NCI-H1436 treated with DMSO at 0.1 percent for 48 hours (cell line): ENCODE results near the gene SYT2.

Experiments
- DNase-seq: peaks from one replicate; lab custom pipeline; 2025; lab: John Stamatoyannopoulos, UW

Gene SYT2

DNA sequence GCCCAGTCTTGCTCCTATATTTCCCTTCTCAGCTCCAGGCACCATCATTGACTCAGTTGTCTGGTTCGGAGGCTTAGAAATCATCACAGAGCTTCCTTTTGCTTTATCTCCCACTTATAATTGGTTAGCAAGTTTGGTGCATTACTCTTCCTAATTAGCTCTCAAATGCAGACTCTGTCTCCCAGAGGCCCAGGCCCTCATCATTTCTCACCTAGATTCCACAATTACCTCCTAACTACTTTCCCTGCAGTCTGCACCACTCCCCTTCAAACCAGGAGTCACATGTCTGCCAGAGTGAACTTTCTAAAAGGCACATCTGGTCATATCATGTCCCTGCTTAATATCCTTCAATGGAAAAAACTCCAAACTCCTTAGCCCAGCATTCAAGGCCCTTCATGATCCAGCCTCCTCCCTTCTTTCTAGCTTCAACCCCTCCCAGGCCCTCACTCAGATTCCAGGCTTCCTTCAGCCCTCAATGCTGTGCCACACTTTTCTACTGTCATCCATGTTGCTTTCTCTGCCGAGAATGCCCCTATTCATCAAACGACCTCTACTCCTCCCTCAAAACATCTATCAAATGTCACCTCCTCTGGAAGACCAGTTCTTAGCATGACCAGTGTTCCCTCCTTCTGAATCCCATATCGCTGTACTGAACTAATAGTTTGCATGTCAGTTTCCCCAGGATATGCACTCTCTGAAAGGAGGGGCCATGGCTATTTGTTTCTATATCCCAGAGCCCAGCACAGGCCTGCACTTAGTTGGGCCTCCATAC lies 30.7 kb downstream of the SYT2 start:
- no peak for DNase-seq

DNA sequence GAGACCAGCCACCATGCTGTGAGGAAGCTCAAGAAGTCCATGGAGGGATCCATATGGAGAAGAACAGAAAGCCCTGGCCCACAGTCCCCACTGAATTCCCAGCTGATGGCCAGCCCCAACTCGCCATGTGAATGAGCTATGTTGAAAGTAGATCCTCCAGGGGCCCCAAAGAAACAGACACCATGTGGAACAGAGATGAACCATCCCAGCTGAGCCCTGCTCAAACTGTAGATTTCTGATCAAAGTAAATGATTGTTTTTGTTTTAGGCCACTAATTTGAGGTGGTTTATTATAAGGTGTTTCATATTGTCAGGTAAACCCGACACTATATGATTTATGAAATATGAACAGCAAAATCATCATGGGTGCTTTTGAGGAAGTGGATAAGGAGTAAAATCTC lies 32.8 kb downstream of the SYT2 start:
- DNase-seq: no peak

DNA sequence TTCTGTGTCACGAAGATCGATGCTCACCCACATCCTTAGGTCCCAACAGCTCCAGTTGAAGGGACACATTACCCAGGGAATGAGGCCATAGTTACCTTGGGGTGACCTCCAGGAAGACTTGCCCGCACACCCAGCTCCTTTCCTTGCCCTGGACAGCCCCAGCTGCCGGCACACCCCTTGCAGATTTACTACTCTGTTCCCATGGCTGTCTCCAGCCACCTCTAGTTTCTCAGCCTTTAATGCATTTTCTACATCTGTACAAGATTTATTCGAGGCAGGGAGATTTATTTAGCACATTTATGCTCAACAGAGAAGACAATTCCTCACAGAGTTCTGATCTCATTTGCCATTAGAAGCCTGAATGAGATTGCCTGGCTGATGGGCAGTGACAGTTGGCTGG lies 36.7 kb downstream of the SYT2 start:
- no peak for DNase-seq

DNA sequence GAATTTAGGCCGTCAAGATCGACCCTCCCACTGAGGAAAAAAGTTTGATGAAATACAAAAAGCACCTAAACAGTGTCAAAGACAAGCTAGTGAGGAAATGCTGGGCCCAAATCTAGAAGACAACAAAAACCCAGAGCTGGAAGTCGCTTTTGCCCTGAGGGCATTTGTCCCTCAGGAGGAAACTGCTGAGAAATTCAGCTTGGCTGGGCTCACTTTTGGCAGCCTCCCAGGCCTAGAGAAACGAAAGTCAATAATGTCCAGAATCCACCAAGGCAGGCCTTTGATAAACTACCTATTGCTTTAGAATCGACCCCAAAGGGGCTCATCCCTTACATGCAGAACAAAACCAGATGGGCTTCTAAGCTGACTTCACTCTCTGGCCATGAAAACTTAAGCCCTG lies 38.9 kb downstream of the SYT2 start:
- no peak for DNase-seq

DNA sequence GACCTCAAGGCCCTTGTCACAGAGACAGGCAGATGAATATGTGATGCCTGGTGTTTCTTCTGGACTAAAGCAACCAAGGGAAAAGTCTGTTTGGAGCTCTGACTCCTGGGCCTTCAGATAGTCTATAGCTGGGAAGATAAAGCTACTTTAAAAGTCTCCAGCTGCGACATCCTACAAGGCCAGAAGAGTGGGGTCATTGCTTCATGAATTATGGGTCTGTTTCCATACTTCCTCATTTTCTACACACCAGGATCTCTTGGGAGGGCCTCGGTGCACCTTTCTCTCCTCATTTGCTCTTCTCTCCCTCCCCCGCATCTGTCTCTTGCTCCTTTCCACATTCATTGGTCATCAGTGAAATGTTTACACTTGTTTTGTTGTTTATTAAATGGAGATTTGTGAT lies 44.8 kb downstream of the SYT2 start:
- no peak for DNase-seq

DNA sequence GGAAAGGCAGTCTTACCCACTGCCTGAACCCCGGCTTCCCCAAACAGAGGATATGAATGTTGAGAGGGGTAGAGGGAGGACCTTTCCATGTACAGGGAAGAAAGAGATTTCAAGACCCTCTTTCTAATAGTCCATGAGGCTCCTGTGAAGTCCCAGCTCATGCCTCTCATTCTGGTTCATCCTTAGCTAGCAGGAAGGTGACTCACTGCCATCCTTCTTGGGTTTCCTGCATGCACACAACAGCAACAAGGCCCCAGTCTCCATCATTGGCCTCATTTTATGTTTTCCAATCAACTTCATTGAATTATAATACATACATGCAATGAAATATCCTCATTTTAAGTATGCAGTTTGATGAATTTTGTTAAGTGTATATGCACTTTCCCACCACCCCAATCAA lies 46.2 kb downstream of the SYT2 start:
- DNase-seq: no peak

DNA sequence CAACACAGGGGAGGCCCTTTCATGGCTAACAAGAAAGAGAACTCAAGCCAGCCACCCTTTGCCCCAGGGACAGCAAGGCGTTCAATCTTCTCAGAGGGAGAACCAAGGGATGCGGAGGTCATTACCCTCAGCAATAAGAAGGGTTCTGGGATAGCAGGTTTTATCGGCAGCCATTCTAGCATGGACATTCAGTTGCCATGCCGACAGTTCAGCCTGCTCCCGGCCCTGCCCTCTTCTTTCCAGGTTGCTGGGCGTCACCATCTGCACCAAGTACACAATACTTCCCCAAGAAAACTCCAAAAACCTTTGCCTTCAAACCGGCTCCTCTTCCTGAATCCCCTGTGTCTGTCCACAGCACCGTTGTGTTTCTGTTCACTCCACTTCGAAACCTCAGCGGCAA lies 47.1 kb downstream of the SYT2 start:
- no peak for DNase-seq

DNA sequence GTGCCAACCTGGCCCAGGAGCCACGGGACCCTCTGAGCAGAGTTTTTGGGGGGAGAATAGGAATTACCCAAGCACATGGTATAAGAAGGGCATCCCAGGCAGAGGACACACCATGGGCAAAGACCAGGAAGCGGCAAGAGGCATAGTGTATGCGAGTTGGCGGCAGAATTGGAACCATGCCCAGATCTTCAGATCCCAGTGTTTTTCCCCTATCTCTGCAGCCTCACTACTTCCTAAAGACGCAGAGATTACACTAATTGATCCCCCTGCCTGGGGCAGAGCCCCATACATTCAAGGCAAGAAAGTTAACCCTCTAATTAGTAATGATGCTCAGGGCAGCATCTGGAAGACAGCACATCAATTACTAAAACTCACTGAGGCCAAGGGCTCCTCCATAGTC lies 48.2 kb downstream of the SYT2 start:
- DNase-seq: no peak

DNA sequence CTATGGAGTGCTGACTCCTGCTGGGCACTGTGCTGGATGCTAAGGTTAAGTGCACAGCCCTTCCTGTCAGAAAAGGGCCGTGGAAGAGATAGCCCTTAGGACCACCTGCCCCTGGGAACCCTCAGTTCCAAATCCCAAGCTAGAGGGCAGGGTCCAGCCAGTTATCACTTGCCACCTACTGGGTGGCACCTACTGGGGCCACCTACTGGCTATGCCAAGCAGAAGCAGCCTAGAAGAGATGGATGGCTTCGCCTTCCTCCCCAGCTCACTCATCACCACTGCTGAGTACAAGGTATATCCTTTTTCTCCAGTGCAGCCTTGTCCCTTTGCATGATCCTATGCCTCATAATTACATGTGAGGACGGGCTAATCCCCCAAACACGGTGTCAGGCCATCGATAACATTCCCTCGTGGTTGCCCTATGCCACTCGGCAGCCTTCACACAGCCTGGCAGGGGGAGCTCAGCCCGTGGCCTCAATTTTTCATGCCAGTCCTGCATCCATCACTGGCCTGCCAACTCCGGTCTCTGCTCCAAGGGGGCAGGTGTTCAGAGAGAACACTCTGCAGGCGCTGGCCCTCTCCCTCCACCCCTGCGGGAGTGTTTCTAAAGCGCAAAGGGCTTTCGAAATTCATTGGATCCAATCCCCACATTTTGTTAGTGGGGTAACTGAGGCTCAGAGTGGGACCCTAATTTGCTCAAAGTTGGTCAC lies 49.0 kb downstream of the SYT2 start:
- DNase-seq: no peak

DNA sequence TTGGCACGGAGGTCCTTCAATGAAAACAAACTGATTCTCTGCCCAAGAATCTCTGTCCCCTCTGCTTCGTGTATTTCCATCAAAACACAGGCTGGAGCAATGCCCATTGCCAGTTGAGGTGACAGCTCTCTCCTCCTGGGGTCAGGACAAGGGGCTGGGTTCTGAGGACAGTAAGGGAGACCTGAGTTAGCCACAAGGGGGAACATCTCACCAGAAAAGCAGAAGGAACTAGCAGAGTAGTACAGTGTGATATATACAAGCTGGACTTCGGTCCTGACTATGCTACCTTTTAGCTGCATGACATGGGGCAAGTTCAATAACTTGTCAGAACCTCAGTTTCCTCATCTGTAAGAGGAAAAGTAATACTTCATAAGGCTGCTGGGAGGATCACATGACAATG lies 50.3 kb downstream of the SYT2 start:
- DNase-seq: no peak

DNA sequence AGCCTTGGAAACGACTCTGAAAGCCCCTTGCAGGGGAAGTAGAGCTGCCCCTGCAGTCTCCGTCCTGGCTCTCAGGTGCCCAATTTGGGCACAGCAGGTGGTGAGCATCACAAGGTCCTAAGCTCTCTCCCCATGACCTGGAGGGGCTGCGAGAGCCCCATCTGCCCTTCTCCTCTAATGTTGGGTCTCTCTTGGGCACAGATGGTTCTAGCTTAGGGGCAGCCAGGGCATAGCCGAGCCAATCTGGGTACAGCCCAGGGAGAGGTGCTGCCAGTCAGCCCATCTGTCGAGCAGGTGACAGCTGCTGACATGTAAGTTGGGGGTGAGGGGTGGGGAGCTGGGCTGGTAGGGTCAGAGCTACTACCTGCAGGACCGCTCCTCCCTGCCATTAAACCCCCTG lies 50.7 kb downstream of the SYT2 start:
- DNase-seq: no peak

DNA sequence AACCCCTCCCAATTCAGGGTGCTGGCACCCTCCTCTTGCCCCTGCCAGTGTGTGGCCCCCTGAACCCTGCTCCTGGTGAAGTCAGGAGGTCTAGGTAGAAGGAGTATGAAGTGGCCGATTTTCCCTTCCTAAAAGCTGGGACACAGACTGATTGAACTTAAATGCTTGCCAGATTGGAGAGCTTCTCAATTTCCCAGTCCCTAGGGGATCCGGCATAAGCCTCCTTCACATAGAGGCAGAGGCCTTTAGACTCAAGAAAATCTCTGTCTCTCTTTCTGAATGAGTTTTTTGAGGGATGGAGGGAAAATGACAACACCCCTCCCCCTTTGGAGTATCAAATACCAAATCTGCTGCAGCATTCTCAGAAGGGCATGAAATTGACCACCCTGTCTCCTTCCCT lies 51.5 kb downstream of the SYT2 start:
- DNase-seq: no peak

DNA sequence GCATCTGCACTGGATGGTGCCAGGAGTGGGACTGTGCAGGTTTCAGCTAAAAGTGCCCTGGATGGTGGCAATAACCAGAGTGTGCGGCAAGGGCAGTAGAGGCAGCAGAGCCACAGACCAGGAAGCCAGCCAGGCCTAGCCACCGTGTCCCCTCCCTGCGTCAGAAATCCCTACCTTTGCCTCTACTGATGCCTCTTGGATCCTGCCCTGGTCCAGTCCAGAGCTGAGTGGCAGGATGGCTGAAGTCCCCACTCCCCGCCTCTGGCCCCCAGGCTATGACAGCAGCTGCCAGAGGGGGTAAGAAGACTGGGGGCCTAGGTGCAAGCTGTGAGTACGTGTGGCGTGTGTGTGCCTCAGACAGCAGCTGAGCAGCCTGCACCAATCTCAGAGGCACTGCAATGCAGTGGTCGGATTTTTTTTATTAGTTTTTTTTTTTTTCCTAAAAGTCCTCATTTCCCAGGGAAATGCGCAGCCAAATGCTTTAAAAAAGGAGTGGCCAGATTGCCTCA lies 51.9 kb downstream of the SYT2 start:
- DNase-seq: no peak

DNA sequence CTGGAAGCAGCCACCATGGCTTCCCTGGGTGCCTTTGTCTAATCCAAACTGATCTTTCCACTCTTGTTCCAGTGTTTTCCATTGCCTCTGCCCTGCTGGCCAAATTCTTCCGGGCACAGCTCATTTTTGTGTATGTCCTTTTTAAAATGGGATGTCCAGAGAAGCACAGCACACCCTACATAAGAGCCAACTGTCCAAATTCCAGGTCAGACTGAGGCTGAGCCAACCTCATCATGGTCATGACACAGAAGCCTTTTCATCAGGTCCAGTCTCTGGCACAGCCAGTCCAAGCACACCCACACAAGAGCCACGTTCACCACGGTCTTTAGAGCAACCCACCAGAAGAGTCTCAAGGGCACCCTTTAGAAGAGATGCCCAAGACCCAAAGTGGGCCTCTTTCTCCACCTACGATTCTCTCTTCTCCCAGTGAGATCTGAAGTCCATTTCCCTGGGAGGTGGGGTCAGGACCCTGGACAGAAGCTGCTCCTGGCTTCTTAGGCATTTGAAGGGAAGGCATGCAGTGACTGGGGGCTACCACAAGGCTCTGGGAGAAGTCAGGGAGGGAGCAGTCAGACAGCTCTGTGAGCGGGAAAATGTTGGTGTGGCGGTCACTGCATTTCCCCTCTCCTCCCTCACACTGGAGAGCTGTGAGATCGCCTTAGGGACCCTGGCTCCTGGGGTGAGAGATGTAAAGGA lies 53.2 kb downstream of the SYT2 start:
- no peak for DNase-seq

DNA sequence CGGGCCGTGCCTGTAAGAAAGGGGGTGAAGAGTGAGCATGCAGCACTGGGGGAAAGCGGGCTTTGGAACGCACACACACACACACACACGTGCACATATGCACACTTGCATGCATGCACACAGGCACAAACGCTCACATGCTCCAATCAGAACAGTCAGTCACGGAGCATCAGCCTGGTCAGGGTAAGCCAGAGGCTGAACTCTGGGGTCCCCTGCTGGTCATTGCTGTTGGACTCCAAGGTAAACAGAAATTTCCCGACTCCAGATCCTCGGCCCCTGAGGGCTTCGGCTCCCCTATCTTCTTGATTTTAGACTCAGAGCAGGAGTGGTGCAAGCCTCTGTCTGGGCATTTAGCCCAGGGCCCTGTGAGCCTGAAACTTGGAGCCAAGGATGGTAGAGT lies 54.2 kb downstream of the SYT2 start:
- no peak for DNase-seq

DNA sequence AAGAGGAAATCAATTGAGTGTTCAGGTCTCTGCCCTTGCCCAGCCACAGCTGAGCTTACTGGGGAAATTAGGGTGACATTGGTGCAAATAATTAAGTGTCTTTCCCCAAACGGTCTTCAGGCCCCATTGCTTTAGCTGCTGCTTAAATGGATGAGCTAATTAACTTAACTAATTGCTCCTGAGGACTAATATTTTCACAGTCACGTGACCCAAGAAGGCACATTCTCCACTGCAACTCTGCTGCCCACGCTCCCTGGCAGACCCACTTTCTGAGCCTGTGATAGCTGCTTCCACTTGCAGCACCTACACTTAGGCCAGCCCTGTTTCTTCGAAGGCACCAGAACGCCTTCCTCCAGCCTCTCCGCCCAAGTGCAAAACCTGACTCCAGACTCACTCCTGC lies 56.2 kb downstream of the SYT2 start:
- no peak for DNase-seq

DNA sequence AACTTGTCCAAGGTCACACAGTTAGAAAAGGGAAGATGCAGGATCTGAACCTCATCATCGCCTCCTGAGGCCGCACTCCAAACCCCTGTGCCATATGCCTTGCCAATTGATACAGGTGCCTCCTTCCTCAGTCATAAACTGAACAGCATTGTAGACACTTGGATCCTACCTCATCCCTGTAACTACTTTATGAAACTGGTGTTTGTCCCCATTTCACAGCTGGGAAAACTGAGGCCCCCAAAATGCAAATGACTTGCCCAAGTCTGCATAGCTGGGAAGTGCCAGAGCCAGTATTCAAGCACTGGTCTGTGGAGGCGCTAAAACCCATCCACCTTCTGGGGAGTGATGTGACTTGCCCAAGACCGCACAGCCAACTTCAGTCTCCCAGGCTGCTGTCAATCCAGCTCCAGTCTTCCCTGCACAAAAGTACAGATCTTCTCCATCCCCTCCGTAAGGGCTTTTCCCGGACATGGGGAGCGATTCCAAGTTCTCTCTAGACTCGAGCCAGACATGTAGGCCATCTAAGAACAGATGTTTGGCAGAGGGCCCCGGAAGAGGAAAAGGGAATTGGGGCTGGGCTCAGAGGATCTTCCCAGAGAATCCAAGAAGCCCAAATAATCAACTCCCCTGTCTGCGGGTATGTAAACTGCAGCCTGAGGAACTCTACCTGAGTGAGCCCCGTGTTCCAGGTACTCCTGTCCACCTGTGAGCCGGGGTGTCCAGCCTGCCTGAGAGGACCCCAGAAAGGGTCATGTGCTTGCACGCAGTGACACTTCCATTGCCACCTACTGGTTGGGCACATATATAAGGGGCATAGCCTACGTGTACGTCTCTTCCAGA lies 60.5 kb downstream of the SYT2 start:
- DNase-seq: no peak

DNA sequence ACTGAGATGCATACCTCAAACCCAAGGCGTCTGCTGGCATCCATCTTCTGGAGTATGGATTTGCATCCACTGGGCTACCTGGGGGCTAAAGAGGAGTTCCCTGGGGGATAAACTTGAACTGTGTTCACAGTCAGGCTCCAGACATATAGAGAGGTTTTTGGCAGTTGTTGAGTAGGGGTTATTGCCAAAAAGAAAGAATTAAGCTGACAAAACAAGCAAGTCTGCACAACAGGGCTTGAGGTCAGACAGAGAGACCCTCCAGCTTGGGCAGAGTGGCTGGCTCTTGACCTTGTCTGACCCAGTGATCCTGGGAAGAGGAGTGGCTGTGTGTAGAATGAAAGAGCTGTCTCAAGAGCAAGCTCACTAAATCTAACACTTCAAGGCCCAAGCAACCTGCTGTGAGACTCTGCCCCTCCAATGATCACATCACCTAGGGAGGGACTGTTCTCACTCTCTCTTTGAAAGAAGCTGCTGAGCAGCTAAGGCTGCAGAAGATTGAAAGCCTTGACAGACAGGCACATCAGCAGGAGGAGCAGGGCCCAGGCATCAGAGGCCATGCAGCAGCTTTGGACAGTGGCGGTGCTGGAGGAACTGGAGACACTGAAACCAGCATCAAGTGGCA lies 61.5 kb downstream of the SYT2 start:
- DNase-seq: no peak

DNA sequence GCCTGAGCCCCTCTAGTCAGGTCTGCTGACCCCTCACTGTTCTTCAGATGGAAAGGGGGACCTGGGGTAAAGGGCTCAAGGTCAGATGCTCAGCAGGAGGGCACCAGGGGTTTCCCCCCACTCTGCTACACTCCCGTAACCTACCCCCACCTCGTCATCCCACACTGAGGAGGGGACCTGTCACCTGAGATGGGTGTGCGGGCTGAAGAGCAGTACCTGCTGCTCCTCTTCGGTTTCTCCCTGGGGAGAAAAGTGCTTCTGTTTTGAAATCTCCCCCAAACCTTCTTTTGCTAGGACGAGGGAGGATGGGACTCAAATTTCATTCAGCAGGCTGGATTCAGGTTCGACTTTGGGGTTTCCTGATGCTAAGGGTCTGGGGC lies 65.2 kb downstream of the SYT2 start:
- no peak for DNase-seq

DNA sequence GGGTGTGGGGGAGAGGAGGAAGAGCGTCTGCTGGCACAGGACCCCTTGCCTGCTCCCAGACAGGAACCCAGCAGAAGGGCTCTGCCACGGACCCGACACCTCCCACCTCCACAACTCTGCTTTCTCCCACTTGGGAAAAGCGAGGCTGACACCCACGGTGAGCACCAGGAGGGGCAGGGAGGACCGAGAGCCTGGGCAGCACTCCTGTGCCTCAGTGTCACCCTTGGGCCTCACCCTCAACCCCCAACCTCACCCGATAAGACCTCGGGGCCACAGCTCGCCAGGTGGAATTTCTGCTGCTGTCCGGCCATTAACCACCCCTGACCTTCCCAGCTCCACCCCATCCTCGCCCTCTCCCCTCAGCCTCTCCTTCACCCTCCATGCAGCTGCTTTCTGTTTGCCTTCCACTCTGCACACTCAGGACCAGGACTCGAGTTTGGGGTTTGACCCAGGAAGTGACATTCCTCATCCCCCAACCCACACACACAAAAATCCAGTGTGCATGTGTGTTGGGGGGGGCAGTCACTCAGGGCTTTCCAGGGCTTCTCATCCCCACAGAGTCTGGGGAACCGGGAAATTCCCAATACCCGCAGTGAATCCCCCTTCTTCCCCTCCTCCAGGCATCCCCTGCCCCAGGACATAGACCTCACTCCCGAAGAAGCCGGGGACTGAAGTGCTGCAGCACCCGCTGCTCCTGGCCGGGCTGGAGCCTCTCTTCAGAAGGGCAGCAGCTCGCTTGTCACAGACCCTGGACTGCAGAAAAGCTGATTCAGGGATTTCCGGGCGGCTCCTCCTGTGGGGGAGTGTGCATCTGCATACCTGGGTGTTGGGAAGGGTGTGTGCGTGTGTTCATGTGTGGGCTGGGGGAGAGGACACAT lies 65.8 kb downstream of the SYT2 start:
- no peak for DNase-seq
